LNCAP (cell line): ENCODE results near the gene GNAQ.

ENCODE experiments used
- TF ChIP-seq, protein P1 (sequence below): fragments of 450-650 bp; IDR thresholded peaks from 2 replicates; pipeline ENCODE4 v1.5.1; 2017; ENCODE audit warnings: mild to moderate bottlenecking

Gene GNAQ

DNA sequence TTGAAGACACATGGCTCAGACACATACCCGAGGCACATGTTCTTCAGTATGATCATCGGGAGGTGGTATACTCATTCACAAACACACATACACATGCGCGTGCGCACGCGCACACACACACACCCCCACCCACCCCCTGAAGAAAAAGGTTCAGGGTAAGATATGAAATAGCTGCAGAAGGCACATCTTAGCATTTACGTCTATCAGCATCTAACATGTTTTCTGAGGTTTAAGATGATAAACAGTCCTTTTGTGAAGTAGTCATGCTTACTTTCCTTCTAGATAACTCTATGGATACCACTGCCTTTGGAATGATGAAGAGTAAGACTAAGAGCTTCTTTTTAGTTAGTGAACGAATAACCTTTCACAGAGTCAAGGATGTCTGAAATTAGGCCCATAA, 278.4 kb downstream of the GNAQ start:
- TF ChIP-seq, protein P1, sequence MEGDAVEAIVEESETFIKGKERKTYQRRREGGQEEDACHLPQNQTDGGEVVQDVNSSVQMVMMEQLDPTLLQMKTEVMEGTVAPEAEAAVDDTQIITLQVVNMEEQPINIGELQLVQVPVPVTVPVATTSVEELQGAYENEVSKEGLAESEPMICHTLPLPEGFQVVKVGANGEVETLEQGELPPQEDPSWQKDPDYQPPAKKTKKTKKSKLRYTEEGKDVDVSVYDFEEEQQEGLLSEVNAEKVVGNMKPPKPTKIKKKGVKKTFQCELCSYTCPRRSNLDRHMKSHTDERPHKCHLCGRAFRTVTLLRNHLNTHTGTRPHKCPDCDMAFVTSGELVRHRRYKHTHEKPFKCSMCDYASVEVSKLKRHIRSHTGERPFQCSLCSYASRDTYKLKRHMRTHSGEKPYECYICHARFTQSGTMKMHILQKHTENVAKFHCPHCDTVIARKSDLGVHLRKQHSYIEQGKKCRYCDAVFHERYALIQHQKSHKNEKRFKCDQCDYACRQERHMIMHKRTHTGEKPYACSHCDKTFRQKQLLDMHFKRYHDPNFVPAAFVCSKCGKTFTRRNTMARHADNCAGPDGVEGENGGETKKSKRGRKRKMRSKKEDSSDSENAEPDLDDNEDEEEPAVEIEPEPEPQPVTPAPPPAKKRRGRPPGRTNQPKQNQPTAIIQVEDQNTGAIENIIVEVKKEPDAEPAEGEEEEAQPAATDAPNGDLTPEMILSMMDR: no peak

DNA sequence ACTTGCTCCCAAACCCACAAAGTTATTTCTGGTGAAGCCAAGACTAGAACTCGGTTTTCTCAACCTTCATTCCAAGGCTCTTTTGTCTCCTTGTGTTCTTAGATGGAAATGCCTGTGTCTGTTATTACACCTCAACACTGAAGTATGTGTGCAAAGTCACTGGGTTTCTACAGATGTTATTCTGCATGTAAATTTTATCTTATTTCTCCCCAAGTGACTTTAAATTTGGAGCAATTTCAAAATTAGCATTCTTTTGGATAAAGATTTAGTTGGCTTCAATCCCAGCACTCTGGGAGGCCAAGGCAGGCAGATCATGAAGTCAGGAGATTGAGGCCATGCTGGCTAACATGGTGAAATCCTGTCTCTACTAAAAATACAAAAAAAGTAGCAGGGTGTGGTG, 279.1 kb downstream of the GNAQ start:
- TF ChIP-seq, protein P1: no peak

DNA sequence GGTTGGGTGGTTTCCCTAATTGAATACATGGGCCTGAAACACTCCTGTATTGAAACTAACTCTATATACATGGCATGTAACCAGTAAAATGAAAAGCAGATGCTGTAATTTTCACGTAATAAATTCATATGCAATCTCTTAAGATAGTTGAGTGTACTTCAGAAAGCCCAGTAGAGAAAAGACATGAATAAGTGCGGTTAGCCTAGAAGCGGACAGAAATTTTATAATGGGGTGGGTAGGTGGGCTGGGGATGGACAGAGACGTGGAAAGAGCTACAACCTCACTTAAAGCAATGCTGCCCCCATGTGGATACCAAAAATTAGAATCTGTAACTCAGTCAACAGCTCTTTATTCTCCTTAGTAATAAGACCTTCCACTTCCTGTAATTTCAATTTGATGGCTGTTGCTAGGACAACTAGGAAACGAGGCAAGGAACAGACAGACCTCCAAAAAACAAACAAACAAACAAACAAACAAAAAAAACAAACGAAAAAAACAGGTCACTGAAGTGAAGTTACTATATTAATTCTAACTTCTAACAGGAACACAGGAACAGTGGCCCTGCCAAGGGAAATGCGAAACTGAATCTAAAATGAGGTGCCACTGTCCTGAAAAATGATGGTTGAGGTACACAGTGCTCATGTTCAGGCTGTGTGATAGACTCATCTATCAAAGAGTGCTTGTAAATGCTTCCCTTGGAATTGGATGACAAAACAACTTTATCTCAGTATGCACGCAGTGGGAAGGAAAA, 280.1 kb downstream of the GNAQ start:
- TF ChIP-seq, protein P1: peak; percentile 63

DNA sequence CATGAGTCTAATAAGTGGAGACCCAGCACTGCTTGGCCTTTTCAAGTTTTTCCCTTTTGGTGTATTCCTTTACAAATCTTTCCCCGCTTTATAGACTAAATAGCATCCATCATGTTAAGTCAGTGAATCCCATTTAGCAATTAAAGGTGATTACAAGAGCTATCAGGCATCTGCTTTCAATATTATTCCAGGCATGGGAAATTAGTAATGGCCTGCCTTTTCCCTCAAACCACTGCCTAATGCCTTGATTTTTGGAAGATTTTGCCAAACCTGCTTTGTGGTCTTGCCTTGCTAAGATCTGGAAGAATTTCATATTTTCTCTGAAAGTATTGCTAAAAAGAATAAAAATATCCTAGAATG, 280.6 kb downstream of the GNAQ start:
- TF ChIP-seq, protein P1: no peak

DNA sequence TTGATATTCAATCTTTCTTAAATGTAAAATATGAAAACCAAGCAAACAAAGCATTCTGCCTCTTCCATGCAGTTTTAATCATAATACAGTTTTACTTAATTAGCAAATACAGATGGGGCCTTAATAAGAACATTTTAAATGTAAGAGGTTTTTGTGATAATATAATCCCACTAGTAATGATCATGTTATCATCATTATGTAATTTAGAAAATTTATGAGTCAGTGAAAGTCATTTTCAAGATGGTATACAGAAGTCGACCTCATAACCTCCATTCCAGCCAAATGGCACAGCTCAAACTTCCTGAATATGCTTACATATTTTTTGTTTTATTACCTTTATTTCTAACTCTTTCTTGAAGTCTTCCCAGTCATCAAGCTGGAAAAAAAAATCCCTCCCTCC, 281.3 kb downstream of the GNAQ start:
- TF ChIP-seq, protein P1: no peak

DNA sequence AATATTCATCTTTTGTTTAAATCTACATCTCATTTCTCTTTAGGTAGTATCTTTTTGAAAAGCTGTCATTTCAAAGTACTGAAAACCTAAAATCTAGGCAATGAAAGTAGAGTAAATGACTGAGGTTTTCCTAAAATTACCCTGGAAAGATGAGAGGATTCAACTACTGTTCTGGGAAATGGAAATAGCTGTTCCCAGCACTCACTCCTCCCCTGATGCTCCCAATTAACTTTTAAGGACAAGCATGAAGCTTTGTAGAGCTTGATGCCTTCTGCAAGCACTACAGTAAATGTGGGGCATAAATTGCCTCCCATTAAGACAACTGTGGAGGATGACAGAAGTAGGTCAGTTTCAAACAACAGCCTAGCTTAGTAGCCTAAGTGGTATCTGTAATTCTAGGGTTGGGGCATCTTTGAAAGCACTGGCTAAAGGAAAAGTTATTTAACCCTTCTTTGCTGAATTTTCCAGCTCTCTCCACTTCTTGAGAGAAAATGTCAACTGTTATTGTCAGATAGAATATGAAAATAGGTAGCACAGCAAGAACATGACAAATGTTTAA, 283.3 kb downstream of the GNAQ start:
- TF ChIP-seq, protein P1: no peak

DNA sequence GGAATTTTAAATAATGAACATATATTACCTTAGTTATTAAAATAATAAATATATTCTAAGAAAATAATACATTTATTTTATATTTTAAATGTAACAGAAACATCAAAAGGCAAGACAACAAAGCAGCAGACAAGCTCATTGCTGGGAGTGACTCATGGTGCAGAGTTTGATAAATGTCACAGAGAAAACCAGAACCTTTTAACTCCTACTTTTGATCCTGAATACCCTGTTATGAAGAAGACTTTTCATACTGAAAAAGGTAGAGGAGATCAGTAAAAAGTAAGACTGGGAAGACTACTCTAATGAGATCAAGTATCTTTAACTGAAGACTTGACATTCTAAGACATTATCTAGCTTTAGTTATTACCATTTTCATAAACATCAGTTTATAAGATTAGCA, 284.4 kb downstream of the GNAQ start:
- TF ChIP-seq, protein P1: no peak
